ENCODE measurements around the gene GGT1.
"Not testable (repeated sequence)": the region's sequence is repeated elsewhere in the genome, so short reads cannot be mapped to it uniquely, and the experiment has no call there.

The GGT1 gene

DNA sequence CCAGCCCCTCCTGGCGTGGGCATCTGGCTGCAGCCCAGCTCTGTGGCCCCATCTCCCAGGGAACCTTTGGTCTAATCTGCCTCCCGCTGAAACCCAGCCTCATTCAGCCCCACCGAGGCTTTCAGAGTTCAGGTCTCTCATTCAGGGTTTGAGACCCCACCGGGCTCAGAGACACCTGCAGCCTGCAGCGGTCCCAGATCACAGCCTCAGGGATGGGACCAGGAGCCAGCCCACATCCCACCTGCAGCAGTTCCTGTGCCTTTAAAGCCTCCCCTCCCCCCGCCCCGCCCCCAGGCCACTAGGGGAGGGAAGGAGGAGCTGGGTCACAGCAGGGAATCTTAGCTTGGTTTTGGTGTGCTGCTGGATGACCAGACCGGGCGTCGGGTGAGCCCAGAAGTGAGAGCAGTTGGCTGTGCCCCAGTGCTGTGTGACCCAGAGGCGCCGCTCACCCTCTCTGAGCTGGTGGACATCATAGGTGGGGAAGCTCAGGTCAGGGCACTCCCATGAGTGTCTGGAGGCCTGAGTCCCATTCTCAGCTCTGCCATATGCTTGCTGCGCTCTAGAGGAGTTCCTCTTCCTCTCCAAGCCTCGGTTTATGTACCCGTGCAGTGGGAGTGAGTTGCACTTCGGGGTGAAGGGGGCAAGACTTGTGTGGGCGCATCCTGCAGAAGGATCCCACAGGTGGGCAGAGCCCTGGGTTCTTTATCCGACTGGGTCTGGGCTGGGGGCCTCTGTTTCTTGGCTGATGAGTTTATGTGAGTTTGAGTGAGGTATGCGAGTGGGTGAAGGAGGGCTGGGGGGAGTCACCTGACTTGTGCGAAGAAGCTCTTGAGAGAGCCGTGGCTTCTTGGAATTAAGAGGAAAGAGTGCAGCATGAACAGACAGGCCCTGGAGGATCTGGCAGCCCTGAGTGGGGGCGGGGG lies at the start of gene GGT1:
GGT1 (plus strand) TSS at position 347 of the 923 bp plus-strand sequence. CDS start 7,889 bp downstream, outside the sequence.
- DNase-seq = not testable (repeated sequence)

DNA sequence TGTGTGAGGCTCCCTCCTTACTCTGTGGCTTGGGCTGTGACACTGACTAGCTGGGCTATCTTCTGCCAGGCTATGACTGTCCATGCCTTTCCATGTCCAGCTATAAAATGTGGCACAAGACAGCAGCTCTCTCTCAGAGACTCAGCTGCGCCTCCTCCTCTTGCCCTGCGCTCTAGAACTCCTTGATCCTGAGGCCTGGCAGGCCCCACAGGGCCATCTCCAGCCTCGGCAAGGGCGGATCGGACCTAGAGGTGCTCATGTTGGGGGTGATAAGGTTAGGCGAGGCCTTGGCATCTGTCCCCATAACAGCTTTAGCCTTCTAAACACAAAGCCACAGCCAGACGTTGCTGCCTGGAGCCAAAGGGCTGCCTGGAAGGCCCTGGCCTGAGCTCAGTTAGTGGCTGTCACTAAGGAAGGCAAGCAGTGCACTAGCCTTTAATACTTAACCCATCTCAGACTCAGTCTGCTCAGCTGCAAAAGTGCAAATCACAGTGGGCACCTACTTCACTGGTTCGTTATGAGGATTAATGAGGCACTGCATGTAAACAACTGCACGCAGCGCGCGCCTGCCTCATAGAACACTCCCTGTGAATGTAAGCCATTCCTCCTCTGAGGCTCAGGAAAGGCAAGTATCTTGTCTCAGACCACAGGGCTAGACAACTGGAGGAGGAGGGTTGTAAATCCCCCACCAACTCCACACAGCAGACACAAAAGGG lies 49.2 kb upstream of the GGT1 start:
- no peak for DNase-seq

DNA sequence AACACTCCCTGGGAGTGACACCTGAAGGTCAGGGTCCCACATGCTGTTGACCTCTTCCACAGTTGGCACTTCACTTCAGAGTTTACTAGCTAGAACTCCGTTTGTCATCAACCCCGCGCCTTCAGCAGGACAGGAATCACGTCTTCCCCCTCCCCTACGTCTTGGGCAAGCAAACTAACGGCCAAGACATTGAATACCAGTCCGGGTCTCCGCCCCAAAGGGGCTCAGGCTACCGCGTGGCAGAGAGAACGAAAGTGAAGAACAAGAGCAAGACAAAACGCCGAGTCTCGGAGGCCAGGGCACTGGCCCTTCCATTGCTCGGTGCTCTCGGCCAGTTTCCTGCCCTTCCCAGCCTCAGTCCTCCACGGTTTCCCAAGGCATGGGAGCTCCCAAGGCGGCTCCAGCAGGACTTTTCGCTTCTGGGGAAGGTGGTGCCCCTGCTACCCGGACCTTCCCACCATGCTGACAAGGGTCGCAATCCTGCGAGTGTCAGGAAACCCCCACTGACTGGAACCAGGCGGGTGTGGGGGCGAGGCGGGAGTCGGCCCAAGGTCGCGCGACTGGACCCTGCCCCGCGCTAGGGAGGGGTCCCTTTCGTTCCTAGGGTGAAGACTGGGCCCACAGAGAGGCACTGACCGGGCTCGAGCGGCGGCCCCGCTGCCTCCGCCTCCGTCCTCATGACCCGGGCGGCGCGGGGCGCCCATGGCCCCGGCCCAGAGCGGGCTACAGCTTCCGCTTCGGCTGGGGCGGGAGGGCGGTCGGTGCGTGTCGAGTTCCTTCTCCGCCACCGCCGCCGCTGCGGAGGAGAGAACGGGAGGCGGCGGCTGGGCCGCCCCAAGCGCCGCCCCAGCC lies 48.5 kb upstream of the GGT1 start, which contains the start of gene GUCD1:
GUCD1 (minus strand) TSS at position 826 of the 852 bp plus-strand sequence; CDS start at position 679, 147 bp downstream.
- no peak for DNase-seq

DNA sequence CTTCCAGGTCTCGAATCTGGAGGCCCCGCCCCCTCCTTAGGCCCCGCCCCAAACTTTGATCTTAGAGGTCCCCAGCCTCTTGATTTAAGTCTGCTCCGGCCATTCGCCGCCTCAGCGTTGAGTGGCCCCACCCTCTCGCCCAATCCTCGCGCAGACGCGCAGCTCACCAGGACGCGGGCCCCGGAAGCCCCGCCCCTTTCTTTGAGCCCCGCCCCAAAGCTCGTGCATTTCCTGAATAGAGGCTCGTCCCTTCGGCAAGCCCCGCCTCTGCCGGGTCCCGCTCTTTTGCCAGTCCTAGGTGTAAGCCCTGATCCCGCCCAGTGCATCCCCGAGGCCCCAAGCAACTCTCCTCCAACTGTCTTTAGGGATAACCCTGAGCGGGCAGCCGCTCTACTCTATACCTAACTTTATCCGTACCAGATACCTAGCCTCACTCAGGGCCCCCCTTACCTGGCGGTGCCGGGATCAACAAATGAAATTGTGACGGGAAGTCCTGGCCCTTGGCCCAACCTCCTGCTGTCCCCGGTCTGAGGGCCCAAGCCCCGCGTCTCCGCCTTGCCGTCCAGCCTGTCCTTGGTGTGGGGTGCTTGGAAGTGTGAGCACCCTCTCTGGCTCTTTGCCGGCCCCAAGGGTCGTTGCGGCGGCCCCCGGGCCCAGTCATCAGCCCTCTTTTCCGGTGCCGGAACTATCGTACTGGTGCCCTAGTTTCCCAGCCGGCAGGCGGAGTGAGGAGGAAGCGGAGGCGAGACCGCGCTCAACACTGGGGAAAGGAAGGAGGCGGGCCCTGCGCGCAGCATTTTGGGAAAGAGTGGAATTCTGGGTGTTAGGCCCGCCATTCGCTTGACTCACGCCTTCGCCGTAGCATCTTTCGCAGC lies 47.6 kb upstream of the GGT1 start, which contains the start of gene SNRPD3:
SNRPD3 (plus strand) TSS at position 835 of the 875 bp plus-strand sequence. CDS start 1,676 bp downstream, outside the sequence.
- DNase-seq = peak; percentile 73

DNA sequence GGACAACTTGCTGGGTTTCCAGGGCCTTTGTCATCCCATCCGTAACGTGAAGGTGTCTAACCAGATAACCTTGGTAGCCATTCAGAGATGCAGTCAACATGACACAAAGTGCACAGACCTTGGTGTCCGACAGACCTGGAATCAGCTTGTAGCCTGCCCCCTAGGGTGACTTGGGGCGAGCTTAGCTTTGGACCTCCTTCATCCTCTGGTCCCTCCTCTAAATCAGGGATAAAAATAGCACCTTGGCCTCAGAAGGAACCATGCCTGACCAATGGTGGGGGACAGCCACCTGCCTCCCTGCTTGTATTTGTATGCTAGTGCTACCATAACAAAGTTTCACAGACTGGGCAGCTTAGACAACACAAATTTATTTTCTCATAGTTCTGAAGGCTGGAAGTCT lies 43.5 kb upstream of the GGT1 start:
- no peak for DNase-seq

DNA sequence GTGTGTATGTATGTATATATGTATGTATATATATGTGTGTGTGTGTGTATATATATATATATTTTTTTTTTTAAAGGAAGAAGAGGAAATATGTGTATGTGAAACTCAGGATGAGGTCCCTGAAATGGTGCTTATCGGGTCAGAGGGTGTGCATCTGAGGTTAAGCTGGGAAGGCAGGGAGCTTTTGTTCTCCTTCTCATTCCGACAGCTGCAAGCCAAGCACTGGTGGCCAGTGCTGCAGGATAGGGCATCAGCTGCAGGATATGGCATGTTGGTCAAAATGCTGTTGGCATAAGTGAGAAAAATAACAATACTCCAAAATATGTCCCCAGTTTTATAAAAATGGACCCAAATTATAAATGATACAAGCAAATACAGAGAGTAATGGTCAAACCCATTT lies 39.7 kb upstream of the GGT1 start:
- no peak for DNase-seq

DNA sequence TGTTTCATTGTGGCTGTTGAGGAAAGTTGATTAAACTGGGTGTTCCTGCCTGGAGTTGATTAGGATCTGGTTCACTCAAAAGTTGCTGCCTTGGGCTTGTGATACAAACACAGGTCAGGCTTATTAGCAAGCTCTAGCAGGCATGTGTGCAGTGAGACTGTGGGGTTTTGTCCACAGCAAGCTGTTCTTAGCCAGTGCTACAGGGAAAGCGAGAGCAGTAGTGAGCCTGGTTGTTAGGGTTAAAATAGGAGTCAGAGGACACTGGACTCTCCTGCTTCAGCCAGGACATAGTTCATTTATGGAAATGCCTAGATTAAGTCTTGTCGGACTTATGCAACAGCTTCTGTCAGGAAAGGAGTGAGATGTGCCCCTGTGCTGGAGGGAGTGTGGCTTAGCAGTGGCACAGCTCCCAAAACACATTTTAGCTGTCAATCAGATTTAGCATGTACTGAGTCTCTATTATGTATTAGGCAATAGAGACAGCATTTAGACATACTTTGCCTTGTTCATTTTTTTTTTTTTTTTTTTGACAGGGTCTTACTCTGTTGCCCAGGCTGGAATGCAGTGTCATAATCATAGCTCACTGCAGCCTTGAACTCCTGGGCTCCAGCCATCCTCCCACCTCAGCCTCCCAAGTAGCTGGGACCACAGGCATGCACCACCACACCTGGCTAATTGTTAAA lies 38.5 kb upstream of the GGT1 start:
- no peak for DNase-seq

DNA sequence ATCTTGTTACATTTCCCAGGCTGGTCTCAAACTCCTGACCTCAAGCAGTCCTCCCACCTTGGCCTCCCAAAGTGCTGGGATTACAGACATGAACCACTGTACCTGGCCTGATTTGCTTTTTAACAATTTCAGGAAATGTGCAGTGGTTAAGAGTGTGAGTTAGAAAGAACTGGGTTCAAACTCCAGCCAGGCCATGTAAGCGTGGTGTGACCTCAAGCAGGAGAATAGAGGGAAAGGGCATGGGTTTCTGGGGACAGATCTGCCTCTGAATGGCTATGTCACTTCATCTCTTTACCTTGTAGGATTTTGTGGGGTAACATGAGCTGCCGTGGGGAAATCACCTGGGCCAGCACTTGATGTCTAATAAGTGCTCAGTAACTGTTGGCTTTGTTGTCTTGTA lies 37.9 kb upstream of the GGT1 start:
- DNase-seq = no peak

DNA sequence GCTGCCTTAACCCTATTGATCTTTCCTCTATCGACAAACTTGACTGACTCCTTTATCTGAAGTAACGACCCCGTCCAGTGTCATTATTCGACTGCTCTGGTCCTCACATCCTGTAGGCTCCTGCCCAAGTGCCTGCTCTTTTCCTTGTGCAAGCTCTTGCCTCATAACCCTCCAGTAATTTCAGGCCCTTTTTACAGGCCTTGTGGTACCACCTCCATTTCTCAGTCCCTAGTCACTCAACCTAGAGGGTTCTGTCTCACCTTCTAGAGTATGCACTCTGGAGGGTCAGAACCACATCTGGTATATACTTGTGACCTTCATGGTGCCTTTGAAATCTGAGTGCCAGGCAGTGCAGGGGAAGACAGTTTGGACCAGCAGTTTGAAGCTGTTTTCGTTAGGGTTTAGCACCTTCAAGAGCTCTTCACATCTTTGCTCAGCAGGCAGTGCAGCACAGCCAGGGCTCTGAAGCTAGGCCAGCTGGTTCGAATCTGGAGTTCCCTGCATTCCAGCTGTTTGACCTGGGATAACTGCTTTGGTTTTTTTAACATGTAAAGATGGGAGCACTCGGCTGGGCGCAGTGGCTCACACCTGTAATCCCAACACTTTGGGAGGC lies 36.0 kb upstream of the GGT1 start:
- no peak for DNase-seq

DNA sequence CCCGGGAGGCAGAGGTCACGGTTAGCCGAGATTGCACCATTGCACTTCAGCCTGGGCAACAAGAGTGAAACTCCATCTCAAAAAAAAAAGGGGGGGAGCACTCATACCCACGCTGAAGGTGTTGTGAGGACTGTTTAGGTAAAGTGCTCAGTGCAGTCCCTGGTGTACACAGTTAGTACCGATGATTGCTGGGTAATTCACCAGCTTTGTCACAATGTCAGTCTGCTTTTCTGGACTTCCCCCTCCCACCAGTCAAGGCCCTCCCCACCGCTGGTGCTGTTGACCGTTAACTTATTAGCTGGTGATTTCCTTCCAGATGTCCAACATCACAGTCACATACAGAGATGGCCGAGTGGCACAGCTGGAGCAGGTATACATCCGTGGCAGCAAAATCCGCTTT lies 35.3 kb upstream of the GGT1 start:
- DNase-seq = no peak

DNA sequence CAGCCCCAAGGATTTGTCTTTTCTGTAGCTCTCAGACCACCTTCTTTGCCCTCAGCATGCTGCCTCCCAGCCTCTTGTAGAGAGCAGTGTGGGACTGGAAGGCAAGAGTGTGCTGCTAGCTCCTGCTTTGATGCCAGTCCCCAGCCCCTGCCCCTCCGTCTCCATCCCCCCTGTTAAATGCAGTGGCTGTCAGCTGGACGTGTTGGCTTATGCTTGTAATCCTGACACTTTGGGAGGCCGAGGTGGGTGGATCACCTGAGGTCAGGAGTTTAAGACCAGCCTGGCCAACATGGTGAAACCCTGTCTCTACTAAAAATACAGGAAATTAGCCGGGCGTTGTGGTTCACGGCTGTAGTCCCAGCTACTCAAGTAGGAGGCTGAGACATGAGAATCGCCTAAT lies 31.7 kb upstream of the GGT1 start:
- no peak for DNase-seq

DNA sequence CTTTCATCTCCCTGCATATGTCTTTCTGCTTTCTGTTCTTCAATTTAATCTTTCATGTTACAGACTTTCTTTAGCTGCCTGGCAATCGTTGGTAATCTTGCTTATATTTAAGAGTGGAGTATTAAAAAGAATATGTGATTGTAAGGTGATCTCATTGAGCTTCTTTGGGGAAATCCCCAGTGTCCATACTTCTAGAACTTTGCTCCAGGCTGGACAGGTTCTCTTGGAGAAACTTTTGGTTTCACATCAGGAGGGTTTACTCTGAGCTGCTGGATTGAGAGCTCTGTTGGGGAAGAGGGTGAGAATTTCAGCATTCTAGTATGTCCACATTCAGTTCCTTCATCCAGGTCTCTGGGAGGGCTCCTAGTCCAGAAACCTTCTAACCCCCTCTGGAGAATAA lies 26.2 kb upstream of the GGT1 start:
- no peak for DNase-seq

DNA sequence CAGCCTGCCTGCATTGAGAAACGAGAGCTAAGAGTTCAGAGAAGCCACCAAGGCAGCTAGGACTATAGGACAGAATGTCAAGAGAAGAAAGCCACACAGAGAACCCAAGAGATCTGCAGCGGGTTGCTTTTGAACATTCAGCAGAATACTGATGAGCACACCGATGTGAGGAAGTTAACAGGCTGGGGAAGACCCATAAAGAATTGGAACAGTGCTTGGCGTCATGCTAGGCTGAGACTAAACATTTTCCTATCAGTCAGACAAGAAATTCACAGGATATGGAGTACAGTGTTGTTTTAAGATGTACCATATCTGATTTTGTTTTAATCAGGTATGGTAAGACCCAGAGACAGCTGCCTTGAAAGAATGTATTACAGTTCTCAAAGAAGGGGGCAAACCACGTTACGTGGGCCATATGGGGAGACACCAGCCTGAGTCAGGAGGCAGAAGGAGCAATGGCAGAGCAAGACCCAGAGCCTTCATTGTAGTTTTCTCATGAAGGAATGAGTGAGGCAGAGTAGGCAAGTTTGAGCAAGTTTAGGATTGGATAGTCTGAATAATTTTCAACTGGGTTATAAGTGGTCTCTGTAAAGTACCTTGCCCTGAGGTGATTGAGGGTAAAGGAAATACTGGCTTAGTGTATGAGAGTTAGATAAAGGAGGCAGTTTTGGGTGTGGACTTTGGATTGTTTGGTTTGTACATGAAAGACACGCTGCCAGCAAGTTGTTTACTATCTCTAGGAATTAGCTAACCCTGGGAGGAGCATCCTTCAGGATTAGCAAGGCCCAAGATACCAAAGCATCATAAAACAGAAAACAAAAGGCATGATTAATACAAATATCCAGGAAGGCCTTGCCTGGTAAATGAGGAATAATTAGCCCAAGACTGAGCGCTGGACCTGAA lies 24.4 kb upstream of the GGT1 start:
- no peak for DNase-seq

DNA sequence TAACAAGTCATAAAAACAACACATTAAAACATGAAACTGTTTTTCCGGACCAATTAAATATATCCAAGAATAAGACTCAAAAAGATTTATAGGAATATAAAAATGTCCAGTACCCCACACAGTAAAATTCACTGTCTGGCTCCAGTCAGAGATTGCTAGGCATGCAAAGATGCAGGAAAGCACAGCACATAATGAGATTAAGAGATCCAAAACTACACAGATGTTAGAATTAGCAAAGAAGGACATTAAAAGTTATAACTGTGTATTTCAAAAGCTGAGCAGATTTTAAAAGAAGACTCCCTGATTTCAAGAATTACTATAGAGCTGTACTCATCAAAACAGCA lies 23.8 kb upstream of the GGT1 start:
- no peak for DNase-seq

DNA sequence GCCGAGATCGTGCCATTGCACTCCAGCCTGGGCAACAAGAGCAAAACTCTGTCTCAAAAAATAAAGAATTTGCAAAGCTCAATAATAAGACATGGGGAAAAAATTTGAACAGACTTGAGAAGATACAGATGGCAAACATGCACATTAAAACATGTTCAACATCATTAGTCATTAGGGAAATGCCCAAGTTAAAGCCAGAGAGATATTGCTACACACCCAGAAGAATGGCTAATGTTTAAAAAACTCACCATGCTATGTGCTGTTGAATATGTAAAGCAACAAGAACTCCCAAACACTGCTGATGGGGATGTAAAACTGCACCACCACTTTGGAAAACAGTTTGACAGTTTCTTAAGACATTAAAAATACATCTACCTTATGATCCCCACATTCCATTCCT lies 22.7 kb upstream of the GGT1 start:
- no peak for DNase-seq

DNA sequence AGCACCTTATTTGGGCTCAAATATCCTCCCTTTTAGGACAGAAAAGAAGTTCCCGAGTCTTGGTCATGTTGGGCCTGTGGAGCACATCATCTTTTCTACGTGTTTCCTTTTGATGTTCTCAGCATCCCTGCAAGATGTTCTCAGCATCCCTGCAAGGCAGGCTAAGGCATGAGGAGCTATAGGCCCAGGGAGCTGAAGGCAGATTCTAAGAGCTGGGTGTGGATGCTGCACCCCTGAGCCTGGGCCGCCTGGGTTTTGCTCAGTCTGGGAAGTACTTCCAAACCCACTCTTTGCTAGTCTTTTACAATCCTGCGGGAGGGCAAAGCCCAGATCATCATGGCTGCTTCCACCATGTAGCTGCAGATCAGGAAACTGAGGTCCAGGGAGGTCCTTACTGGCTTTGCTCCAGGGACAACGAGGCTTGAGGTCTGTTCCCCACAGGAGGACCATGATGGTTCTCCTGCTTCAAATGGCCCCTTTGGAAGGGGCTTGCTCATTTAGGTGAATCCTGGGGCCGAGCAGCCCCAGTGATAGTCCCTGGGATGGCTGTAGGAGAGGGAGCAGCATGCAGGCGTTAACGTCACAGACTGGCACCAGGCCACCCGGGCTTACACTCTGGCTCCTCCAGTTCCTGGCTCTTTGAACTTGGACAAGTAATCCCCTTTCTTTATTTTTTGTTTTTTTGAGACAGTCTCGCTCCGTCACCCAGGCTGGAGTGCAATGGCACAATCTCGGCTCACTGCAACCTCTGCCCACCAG lies 20.8 kb upstream of the GGT1 start:
- DNase-seq = no peak

DNA sequence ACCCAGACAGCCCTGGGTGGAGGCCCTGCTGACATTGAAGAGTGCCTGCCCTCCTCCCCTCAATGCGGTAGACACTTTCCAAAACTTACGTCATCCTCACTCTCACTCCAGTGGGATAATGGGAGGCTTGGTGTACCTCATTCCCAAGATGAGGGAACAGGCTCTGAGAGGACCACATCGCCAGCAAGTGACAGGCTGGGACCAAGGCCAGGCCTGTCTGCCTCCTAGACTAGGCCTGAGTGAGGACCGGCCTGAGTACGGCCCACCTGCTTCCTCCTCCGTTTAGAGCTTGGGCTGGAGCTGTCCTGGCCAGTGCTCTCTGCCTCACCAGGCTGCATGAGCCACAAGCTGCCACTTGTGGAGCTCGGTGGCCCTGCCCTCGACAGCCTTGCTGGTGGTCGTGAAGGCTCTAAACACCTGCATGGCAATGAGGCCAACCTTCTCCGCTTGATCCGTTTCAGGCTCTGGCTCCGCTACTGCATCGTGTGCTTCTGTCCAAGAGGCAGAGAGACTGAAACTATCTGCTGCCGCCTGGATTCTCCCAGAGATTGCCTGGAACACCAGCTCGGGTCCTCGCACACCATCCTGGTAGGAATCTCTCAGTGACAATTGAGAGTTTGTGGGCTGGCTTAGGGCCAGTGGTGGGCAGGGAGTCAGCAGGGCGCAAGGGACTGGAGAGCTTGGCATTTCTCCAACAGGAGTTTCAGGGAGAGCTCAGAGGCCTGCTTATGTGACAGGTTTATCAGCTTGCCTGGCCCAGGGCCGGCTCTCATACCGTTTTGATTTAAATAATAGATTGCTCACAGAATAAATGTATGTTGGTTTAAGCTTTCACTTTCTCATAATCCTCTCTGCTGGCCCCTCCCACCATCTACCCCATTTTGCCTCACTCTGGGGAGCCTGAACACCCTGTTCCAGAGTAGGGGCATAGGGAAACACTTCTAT lies 19.5 kb upstream of the GGT1 start:
- DNase-seq = no peak
